SU-DHL-6 (cell line): ENCODE data around the gene GUF1.

Experiments
- EZH2phosphoT487 ChIP-seq: fragments of 200-600 bp; sonication (generic), shearing (Covaris generic); conservative IDR thresholded peaks from 2 replicates; pipeline ENCODE4 v1.6.1; 2018; ENCODE audit warnings: mild to moderate bottlenecking, antibody characterized with exemption, low read length, moderate library complexity, mixed read lengths
- TF ChIP-seq, protein P1 (sequence below): fragments of 200-600 bp; sonication (generic); IDR thresholded peaks from one replicate; pipeline ENCODE4 v1.5.1; 2017; ENCODE audit warnings: antibody characterized with exemption, mild to moderate bottlenecking, low read length, moderate library complexity; ENCODE audit not compliant: insufficient read depth, poor library complexity, severe bottlenecking

DNA sequence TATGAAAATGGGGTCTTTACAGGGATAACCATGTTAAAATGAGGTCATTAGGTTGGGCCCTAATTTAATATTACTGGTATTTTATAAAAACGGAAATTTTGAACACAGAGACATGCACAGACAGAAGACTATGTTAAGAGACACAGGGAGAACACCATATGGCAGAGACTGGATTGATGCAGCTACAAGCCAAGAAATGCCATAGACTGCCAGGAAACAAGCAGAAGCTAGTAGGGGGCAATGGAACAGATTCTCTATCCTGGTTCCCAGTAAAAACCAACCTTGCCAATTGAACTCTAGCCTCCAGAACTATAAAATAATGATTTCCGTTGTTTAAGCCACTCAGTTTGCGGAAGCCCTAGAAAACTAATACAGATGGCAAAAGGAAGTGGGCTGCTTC lies 6.6 kb upstream of the GUF1 start:
- TF ChIP-seq, protein P1, sequence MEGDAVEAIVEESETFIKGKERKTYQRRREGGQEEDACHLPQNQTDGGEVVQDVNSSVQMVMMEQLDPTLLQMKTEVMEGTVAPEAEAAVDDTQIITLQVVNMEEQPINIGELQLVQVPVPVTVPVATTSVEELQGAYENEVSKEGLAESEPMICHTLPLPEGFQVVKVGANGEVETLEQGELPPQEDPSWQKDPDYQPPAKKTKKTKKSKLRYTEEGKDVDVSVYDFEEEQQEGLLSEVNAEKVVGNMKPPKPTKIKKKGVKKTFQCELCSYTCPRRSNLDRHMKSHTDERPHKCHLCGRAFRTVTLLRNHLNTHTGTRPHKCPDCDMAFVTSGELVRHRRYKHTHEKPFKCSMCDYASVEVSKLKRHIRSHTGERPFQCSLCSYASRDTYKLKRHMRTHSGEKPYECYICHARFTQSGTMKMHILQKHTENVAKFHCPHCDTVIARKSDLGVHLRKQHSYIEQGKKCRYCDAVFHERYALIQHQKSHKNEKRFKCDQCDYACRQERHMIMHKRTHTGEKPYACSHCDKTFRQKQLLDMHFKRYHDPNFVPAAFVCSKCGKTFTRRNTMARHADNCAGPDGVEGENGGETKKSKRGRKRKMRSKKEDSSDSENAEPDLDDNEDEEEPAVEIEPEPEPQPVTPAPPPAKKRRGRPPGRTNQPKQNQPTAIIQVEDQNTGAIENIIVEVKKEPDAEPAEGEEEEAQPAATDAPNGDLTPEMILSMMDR: no peak
- TF ChIP-seq EZH2phosphoT487: no peak
